Osteocyte (in vitro differentiated cells): ENCODE data around the gene ZNF853. TPM values are rescaled to one million over a fixed set of nuclear protein-coding genes. Genes with fewer than 3 reads are reported as not detected.
"Not testable (repeated sequence)": the region's sequence is repeated elsewhere in the genome, so short reads cannot be mapped to it uniquely, and the experiment has no call there.

ENCODE experiments used
- DNase-seq: peaks from one replicate; pipeline ENCODE4 v3.0.0; 2021; ENCODE audit warnings: mixed read lengths; ENCODE audit not compliant: unreplicated experiment; ENCODE audit errors: extremely low spot score
- H3K27ac Mint-ChIP-seq: one replicate; pipeline ENCODE4 v1.8.0; 2021; ENCODE audit warnings: mild to moderate bottlenecking, mixed read lengths; ENCODE audit not compliant: unreplicated experiment
- H3K27me3 Mint-ChIP-seq: one replicate; pipeline ENCODE4 v1.8.0; 2021; ENCODE audit warnings: mixed read lengths; ENCODE audit not compliant: unreplicated experiment
- H3K36me3 Mint-ChIP-seq: one replicate; pipeline ENCODE4 v1.8.0; 2021; ENCODE audit warnings: mixed read lengths; ENCODE audit not compliant: unreplicated experiment
- H3K4me1 Mint-ChIP-seq: one replicate; pipeline ENCODE4 v1.8.0; 2021; ENCODE audit warnings: mixed read lengths; ENCODE audit not compliant: unreplicated experiment
- H3K4me3 Mint-ChIP-seq: one replicate; pipeline ENCODE4 v1.8.0; 2021; ENCODE audit warnings: mild to moderate bottlenecking, moderate library complexity, mixed read lengths; ENCODE audit not compliant: unreplicated experiment
- H3K9me3 Mint-ChIP-seq: one replicate; pipeline ENCODE4 v1.8.0; 2021; ENCODE audit warnings: mixed read lengths; ENCODE audit not compliant: unreplicated experiment
- total RNA-seq: library from RNA; stranded (reverse); gene quantifications from 2 replicates; pipeline ENCODE4 v1.2.1, GENCODE V29; 2021
- TF ChIP-seq, protein P1 (sequence below): fragments of 200-600 bp; sonication (generic); IDR thresholded peaks from 2 replicates; pipeline ENCODE4 v1.5.0; 2021; ENCODE audit warnings: antibody characterized with exemption, mild to moderate bottlenecking, moderate library complexity

The ZNF853 gene
- total RNA-seq, 1 donor from 2014 or later: 18.2 TPM

DNA sequence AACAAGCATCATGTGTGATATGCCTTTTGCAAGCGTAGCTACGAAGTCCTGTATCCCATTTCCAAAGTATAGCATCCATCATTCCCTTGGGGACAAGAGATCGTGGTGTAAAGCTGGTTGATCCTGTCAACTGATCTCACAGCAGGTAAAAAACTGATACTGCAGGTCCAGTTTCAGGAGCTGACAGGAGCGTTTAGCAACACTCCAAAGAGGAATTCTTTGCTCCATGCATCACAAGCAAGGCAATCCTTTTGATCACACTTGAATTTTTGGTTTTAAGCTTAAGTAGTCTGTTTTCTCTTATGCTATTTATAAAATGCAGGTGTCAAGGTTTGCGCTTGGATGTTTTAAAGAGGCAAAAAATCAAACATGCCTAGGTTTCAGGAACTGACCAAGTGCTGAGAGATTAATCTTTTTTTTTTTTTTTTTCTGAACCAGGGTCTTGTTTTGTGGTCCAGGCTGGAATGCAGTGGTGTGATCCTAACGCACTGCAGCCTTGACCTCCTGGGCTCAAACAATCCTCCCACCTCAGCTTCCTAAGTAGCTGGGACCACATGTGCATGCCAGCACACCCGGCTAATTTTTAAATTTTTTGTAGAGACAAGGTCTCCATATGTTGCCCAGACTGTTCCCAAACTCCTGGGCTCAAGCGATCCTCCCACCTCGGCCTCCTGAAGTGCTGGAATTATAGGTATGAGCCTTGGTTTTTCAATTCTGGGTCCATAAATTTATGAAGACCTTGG is 40.0 kb upstream of the ZNF853 start:
- H3K36me3 Mint-ChIP-seq: peaks cover 5% of the 10 kb centered on the region
- H3K27ac Mint-ChIP-seq: no peak overlapping the region
- H3K4me3 Mint-ChIP-seq: no peak overlapping the region
- H3K27me3 Mint-ChIP-seq: no peaks in the 10 kb centered on the region
- DNase-seq: no peak
- TF ChIP-seq, protein P1, sequence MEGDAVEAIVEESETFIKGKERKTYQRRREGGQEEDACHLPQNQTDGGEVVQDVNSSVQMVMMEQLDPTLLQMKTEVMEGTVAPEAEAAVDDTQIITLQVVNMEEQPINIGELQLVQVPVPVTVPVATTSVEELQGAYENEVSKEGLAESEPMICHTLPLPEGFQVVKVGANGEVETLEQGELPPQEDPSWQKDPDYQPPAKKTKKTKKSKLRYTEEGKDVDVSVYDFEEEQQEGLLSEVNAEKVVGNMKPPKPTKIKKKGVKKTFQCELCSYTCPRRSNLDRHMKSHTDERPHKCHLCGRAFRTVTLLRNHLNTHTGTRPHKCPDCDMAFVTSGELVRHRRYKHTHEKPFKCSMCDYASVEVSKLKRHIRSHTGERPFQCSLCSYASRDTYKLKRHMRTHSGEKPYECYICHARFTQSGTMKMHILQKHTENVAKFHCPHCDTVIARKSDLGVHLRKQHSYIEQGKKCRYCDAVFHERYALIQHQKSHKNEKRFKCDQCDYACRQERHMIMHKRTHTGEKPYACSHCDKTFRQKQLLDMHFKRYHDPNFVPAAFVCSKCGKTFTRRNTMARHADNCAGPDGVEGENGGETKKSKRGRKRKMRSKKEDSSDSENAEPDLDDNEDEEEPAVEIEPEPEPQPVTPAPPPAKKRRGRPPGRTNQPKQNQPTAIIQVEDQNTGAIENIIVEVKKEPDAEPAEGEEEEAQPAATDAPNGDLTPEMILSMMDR: no peak
- no peaks in the 10 kb centered on the region for H3K9me3 Mint-ChIP-seq
- peaks cover 2% of the 10 kb centered on the region for H3K4me1 Mint-ChIP-seq

DNA sequence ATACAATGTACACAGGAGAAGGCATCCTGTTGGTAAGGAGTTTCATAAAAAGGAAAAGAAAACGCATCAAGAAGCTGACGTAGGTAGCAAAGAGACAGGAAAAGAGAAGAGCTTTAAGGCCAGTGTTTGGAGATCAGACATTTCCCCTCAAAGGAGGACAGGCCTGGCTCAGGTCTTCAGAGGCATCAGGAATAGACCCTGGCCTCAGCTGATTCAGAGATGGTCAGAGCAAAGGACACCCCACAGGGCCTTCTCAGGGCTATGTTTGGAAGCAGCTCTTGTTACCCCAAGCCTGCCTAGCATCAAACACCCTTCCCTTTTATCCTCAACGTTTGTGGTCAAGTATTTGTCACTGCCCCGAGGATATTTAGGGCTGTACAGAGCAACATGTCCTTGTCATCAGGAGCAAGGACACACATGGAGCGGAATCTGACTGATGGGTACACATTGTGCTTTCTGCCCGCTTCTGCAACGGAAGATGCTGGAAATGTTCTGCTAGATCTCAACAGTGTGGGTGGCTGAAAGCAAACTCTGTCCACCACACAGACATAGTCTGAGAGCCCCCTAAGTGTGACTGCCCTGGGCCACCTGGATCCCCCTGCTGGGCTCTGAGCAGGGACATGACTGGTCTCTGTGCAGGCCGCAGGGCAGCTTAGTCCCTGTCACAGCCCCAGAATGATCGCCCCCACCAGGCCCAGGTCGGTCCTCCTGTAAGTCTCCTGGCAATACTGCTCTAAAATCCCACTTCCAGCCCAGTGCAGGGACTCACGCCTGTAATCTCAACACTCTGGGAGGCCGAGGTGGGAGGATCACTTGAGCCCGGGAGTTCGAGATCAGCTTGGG is 39.2 kb upstream of the ZNF853 start:
- no peak overlapping the region for H3K4me3 Mint-ChIP-seq
- H3K36me3 Mint-ChIP-seq: peaks cover 9% of the 10 kb centered on the region
- DNase-seq: no peak
- H3K9me3 Mint-ChIP-seq: no peaks in the 10 kb centered on the region
- no peaks in the 10 kb centered on the region for H3K27me3 Mint-ChIP-seq
- TF ChIP-seq, protein P1: no peak
- H3K4me1 Mint-ChIP-seq: peaks cover 2% of the 10 kb centered on the region
- H3K27ac Mint-ChIP-seq: no peak overlapping the region

DNA sequence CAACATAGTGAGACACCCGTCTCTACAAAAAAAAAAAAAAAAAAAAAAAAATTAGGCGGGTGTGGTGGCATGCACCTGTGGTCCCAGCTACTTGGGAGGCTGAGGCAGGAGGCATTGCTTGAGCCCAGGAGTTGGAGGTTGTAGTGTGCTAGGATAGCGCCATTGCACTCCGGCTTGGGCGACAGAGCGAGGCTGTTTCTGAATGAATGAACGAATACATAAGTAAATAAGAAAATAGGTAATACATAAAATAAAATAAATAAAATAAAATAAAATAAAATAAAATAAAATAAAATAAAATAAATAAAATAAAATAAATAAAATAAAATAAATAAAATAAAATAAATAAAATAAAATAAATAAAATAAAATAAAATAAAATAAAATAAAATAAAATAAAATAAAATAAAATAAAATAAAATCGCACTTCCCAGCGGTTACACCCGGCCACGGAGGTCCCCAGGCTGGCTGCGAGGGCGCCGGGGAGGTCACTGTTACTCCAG is 38.5 kb upstream of the ZNF853 start:
- H3K4me1 Mint-ChIP-seq, H3K9me3 Mint-ChIP-seq, H3K27ac Mint-ChIP-seq, DNase-seq, H3K27me3 Mint-ChIP-seq: not testable (repeated sequence)
- Mint-ChIP-seq H3K4me3 (peak overlapping the region; percentile 83), H3K36me3 (peaks cover 15% of the 10 kb centered on the region)

DNA sequence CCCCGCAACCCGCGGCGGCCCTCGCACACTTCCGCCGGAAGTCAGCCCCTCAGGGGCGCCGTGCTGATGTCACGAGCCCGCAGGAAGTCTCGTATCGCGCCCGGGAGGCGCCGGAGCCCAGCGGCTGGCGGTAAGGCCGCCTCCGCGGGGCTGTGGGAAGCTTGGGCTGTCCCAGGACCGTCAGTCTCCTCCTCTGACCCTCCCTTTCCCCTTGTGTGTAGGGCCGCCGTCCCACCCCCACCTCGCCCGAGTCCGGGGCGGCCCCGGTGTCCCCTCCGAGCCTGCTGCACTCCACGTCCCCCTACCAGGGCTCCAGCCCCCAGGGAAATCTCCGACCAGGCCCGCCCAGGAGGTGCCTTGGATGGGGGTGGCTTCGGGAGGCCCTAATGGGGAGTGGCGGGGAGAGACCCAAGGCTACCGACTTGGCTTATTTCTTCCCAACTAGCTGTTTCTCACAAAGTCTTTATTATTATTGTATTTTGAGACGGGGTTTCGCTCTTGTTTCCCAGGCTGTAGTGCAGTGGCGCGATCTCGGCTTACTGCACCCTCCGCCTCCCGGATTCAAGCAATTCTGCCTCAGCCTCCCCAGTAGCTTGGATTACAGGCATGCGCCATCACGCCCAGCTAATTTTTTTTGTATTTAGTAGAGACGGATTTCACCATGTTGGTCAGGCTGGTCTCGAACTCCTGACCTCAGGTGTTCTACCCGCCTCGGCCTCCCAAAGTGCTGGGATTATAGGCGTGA is 37.9 kb upstream of the ZNF853 start, which contains the start of gene ZDHHC4:
Gene ZDHHC4 (plus strand): TSS at position 86 of the 745 bp plus-strand sequence. CDS start 3,108 bp downstream, outside the sequence.
- peaks cover 2% of the 10 kb centered on the region for H3K4me1 Mint-ChIP-seq
- peaks cover 20% of the 10 kb centered on the region for H3K36me3 Mint-ChIP-seq
- no peaks in the 10 kb centered on the region for H3K27me3 Mint-ChIP-seq
- H3K27ac Mint-ChIP-seq: peak within 1 kb of the TSS; percentile 93
- TF ChIP-seq, protein P1: no peak
- DNase-seq: peak; percentile 94
- peak within 1 kb of the TSS; percentile 83 for H3K4me3 Mint-ChIP-seq
- H3K9me3 Mint-ChIP-seq: no peaks in the 10 kb centered on the region
